PC-3 (cell line): ENCODE measurements around the gene TASOR2. TPM values are rescaled to one million over a fixed set of nuclear protein-coding genes. Genes with fewer than 3 reads are reported as not detected.

Experiments used
- ATAC-seq: fragments of 200-7000 bp; cut with Tn5 transposase; 2 replicates; pipeline ENCODE4 v1.9.1; 2020; ENCODE audit warnings: mild to moderate bottlenecking, moderate library complexity
- BruUV-seq: library from RNA; stranded (reverse); fragments of 400-500 nt; replicated peaks from 2 replicates; lab custom pipeline; 2021; lab: Mats Ljungman, UMichigan
- CTCF ChIA-PET: fragments of 300-600 bp; sonication (Branson Sonifier 250); formaldehyde crosslinking; loops from one replicate; lab custom pipeline; 2022; ENCODE audit warnings: antibody characterized with exemption; lab: Charles Lee
- POLR2A ChIA-PET: fragments of 300-600 bp; sonication (Branson Sonifier 250); formaldehyde crosslinking; loops from one replicate; lab custom pipeline; 2022; ENCODE audit warnings: antibody characterized with exemption; ENCODE audit not compliant: unreplicated experiment; lab: Charles Lee
- DNase-seq: peaks from one replicate; pipeline ENCODE4 v3.0.0-alpha.2; 2015
- H2AFZ ChIP-seq: fragments of 300-600 bp; sonication (generic); 2 replicates; pipeline ENCODE4 v1.6.0; 2016; ENCODE audit warnings: antibody characterized with exemption, low read length
- H3F3A ChIP-seq: fragments of 300-600 bp; sonication (generic); one replicate; pipeline ENCODE4 v1.6.0; 2017; ENCODE audit warnings: antibody characterized with exemption, low read length, control low read depth, mild to moderate bottlenecking; ENCODE audit not compliant: unreplicated experiment
- H3K27ac ChIP-seq: fragments of 300-600 bp; sonication (generic); 2 replicates; pipeline ENCODE4 v1.5.1; 2016; ENCODE audit warnings: mild to moderate bottlenecking, low read length
- H3K27me3 ChIP-seq: fragments of 300-600 bp; sonication (generic); 2 replicates; pipeline ENCODE4 v1.6.1; 2016; ENCODE audit warnings: low read length, mixed read lengths
- H3K36me3 ChIP-seq: fragments of 300-600 bp; sonication (generic); 2 replicates; pipeline ENCODE4 v1.6.1; 2016; ENCODE audit warnings: low read depth, mixed run types, low read length, mixed read lengths
- H3K4me1 ChIP-seq: fragments of 300-600 bp; sonication (generic); 2 replicates; pipeline ENCODE4 v1.5.1; 2016; ENCODE audit warnings: low read length; ENCODE audit not compliant: insufficient read depth
- H3K4me2 ChIP-seq: fragments of 300-600 bp; sonication (generic); 2 replicates; pipeline ENCODE4 v1.6.0; 2016; ENCODE audit warnings: low read length
- H3K4me3 ChIP-seq: fragments of 300-600 bp; sonication (generic); 2 replicates; pipeline ENCODE4 v1.5.1; 2016; ENCODE audit warnings: mild to moderate bottlenecking, low read length, mixed read lengths
- H3K79me2 ChIP-seq: fragments of 300-600 bp; sonication (generic); 2 replicates; pipeline ENCODE4 v1.6.1; 2017; ENCODE audit warnings: low read length, mixed read lengths
- H3K9ac ChIP-seq: fragments of 300-600 bp; sonication (generic); 2 replicates; pipeline ENCODE4 v1.6.0; 2016; ENCODE audit warnings: mild to moderate bottlenecking, low read length
- H3K9me2 ChIP-seq: fragments of 300-600 bp; sonication (generic); replicated peaks from 2 replicates; pipeline ENCODE4 v1.6.1; 2016; ENCODE audit warnings: mixed run types, low read length, mixed read lengths
- H3K9me3 ChIP-seq: fragments of 300-600 bp; sonication (generic); 2 replicates; pipeline ENCODE4 v1.6.1; 2016; ENCODE audit warnings: low read length, mixed read lengths
- H4K20me1 ChIP-seq: fragments of 300-600 bp; sonication (generic); 2 replicates; pipeline ENCODE4 v1.6.1; 2016; ENCODE audit warnings: low read length, mixed read lengths
- CTCF ChIP-seq: fragments of 300-600 bp; sonication (generic); conservative IDR thresholded peaks from 2 replicates; pipeline ENCODE4 v1.5.1; 2017; ENCODE audit warnings: antibody characterized with exemption, low read depth, mild to moderate bottlenecking, low read length
- EZH2 ChIP-seq: fragments of 300-600 bp; sonication (generic); IDR thresholded peaks from one replicate; pipeline ENCODE4 v1.6.1; 2017; ENCODE audit warnings: antibody characterized with exemption, mild to moderate bottlenecking, low read length; ENCODE audit not compliant: unreplicated experiment
- EZH2phosphoT487 ChIP-seq: fragments of 300-600 bp; sonication (generic); IDR thresholded peaks from 2 replicates; pipeline ENCODE4 v1.6.1; 2018; ENCODE audit warnings: mild to moderate bottlenecking, antibody characterized with exemption, low read length, borderline replicate concordance
- intact Hi-C: fragments of 100-400 bp; cut with micrococcal nuclease; formaldehyde crosslinking; loops from 2 replicates; pipeline ENCODE4 v1.9.0; 2023
- total RNA-seq: library from RNA; depleted of rRNA; stranded (reverse); fragments of >200 nt; gene quantifications from 2 replicates; pipeline ENCODE4 v1.2.3, GENCODE V29; 2014

TASOR2 gene
- total RNA-seq, 1 experiment from 2014 or later: 47.3 TPM

- Histone ChIP-seq H4K20me1 (no peaks in the 10 kb centered on the region), H3K27ac (no peak overlapping the region), H3K9ac (no peak overlapping the region), H3K79me2 (peaks cover 100% of the 10 kb centered on the region), H3K27me3 (no peaks in the 10 kb centered on the region), H3K9me2 (no peaks in the 10 kb centered on the region), H3K9me3 (no peaks in the 10 kb centered on the region), H3K4me1 (no peaks in the 10 kb centered on the region), H3F3A (no peaks in the 10 kb centered on the region), H3K4me3 (no peak overlapping the region), H3K4me2 (no peak overlapping the region), H3K36me3 (no peaks in the 10 kb centered on the region), H2AFZ (no peak overlapping the region)
- no TSS peak for BruUV-seq
- no peak for ATAC-seq
- ChIA-PET POLR2A (no interaction called here), CTCF (no interaction called here)
- DNase-seq: no peak
- no peak for TF ChIP-seq CTCF
- TF ChIP-seq EZH2: no peak
- no peak for TF ChIP-seq EZH2phosphoT487
- intact Hi-C loops: no loop called here
Observed at GRCh38 chr10:5698062-5698461, 13.4 kb downstream of the TASOR2 start.

DNA sequence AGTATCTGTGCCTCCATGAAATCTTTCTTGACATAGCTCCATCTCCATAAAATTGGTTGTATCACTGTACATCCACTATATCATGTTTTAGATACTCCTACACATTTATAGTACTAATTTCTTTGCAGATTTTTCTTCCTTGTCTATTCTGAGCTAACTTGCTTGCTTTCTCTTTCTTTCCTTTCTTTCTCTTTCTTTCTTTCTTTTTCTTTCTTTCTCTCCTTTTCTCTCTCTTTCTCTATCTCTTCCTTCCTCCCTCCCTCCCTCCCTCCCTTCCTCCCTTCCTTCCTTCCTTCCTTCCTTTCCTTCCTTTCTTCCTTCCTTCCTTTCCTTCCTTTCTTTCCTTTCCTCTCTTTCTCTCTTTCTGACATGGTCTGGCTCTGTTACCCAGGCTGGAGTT lies 23.7 kb downstream of the TASOR2 start:
- ATAC-seq (no peak), DNase-seq (no peak)
- H3K79me2 ChIP-seq: peaks cover 82% of the 10 kb centered on the region
- no peaks in the 10 kb centered on the region for H3K9me2 ChIP-seq
- no peak overlapping the region for H3K9ac ChIP-seq
- H3K4me3 ChIP-seq: no peak overlapping the region
- ChIA-PET POLR2A (no interaction called here), CTCF (no interaction called here)
- H3K36me3 ChIP-seq: no peaks in the 10 kb centered on the region
- no peaks in the 10 kb centered on the region for H3F3A ChIP-seq
- H4K20me1 ChIP-seq: no peaks in the 10 kb centered on the region
- no peaks in the 10 kb centered on the region for H3K9me3 ChIP-seq
- no peak for TF ChIP-seq CTCF
- no peak for TF ChIP-seq EZH2phosphoT487
- no peak for TF ChIP-seq EZH2
- no peaks in the 10 kb centered on the region for H3K27me3 ChIP-seq
- H3K27ac ChIP-seq: no peak overlapping the region
- no peak overlapping the region for H2AFZ ChIP-seq
- no peak overlapping the region for H3K4me2 ChIP-seq
- no TSS peak for BruUV-seq
- intact Hi-C loops: no loop called here
- no peaks in the 10 kb centered on the region for H3K4me1 ChIP-seq

DNA sequence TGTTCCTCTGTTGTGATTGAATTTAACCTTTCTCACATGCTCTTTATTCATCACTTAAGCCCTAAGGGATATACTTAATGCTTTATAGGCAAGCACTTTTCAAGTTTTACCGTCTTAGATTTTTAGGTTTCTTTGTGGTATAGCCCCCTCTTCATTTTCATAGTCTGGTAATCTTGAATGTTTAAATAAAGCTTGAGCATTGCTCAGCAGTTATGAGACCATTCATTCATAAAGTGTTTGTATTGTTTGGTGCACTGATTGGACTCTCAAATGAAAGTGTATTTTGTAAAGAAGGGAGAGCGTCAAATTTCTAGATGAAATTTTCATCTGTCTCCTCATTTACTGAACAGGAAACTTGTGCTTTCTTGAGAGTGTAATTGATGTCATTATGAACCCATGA lies 25.2 kb downstream of the TASOR2 start:
- intact Hi-C loops: no loop called here
- ChIA-PET CTCF (no interaction called here), POLR2A (no interaction called here)
- no peak for DNase-seq
- Histone ChIP-seq H3K27me3 (no peaks in the 10 kb centered on the region), H3K4me3 (no peak overlapping the region), H3K9ac (no peak overlapping the region), H3K9me3 (no peaks in the 10 kb centered on the region), H3K27ac (no peak overlapping the region), H3K9me2 (no peaks in the 10 kb centered on the region), H3K79me2 (peaks cover 73% of the 10 kb centered on the region), H4K20me1 (no peaks in the 10 kb centered on the region), H3K36me3 (no peaks in the 10 kb centered on the region), H3F3A (no peaks in the 10 kb centered on the region), H3K4me1 (no peaks in the 10 kb centered on the region), H3K4me2 (no peak overlapping the region), H2AFZ (no peak overlapping the region)
- no peak for TF ChIP-seq EZH2phosphoT487
- BruUV-seq: no TSS peak
- ATAC-seq: no peak
